Glomerular visceral epithelial cell (primary cell): ENCODE measurements around the gene UBE2E3.
A peak's percentile ranks its signal among the peaks of the same experiment; 100 is the strongest.
"Not testable (repeated sequence)": the region's sequence is repeated elsewhere in the genome, so short reads cannot be mapped to it uniquely, and the experiment has no call there.

ENCODE experiments used
- DNase-seq: peaks from one replicate; pipeline ENCODE4 v3.0.0-alpha.2; 2016; ENCODE audit errors: extremely low spot score

Gene UBE2E3

DNA sequence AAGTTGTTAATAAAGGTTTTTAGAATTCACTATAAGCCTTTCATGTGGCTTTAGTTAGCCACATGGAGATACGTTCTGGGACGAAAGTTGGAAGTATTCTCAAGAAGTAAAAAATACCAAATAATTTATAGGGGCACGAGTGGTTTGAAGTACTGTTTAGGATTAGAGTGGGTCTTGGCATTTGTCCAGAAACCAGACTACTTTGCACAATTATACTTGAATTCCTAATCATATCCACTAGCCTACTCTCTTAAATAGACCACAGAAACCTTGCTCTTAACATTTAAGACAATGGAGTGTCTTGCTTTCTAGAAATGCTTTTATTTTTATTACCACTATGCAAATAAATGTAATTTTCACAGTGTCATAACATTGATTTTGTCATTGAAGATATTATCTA is 44.6 kb downstream of the UBE2E3 start:
- DNase-seq = no peak

DNA sequence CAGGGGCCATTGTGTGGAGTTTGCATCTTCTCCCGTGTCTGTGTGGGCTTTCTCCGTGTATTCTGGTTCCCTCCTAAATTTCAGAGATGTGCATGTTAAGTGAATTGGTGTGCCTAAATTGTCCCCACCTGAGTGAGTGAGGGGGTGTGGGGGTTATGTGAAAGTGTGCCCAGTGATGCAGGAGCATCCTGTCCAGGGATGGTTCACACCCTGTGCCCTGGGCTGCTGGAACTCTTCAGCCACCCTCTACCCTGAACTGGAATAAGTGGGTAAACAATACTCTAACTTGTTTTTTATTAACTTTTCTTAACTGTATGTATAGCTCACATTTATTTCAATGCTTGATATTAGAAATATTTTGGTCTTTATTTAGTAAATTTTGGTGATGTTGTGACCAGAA is 56.0 kb downstream of the UBE2E3 start:
- no peak for DNase-seq

DNA sequence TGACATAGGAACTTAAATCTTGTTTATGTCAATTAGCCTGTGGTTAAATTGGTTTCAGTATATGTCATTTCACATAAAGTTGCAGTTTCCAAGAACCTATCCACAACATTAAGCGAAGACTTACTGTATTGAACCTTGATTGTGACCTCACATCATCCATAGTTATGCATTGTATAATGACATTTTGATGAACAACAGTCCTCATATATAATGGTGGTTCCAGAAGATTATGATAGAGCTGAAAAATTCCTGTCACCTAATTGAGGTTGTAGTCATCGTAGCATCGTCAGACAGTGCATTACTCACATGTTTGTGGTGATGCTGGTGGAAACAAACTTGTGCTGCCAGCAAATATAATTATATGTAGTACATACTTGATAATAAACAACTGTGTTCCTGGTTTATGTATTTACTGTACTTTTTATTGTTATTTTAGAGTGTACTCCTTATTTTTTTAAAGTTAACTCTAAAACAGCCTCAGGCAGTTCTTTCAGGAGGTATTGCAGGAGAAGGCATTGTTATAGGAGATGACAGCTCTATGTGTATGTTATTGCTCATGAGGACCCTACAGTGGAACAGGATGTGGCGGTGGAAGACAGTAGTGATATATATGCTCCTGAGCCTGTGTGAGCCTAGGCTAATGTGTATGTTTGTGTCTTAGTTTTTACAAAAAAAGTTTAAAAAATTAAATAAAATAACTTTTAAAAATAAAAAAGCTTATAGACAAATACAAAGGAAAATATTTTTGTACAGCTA is 56.6 kb downstream of the UBE2E3 start:
- peak; percentile 49 for DNase-seq

DNA sequence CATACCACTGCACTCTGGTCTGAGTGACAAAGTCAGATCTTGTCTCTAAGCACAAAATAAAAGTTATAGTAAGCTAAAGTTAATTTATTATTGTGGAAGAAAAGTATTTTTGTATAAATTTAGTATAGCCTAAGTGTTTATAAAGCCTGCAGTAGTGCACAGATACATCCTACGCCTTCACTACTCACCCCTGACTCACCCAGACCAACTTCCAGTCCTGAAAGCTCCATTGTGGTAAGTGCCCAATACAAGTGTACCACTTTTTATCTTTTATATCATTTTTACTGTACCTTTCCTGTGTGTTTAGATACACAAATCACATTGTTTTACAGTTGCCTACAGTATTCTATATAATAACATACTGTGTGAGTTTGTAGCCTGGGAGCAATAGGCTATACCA is 57.5 kb downstream of the UBE2E3 start:
- DNase-seq = peak; percentile 6

GRCh38 chr2:181038796-181039195 is 58.4 kb downstream of the UBE2E3 start:
- DNase-seq = no peak

GRCh38 chr2:181040839-181041238 is 60.4 kb downstream of the UBE2E3 start:
- DNase-seq = not testable (repeated sequence)

- peak; percentile 37 for DNase-seq
These were observed 61.3 kb downstream of the UBE2E3 start for GRCh38 chr2:181041661-181042060.

DNA sequence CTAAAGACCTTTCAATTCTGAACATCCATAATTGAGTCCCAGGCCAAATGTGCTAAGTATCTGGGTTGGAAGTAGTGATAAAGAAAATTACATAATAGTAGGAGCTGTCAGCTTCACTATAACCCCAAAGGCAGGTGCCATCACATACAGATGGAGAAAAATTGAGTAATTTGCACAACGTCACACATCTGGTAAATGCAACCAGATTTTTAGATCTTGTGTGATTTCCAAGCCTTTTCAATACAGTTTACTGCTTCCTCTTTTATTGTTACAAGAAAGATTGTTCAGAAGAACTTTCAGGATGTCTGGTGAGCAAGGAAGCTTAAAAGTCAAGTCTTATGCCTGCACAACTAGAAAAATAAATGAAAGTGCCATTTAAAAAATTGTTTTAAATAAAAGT is 62.3 kb downstream of the UBE2E3 start:
- no peak for DNase-seq

DNA sequence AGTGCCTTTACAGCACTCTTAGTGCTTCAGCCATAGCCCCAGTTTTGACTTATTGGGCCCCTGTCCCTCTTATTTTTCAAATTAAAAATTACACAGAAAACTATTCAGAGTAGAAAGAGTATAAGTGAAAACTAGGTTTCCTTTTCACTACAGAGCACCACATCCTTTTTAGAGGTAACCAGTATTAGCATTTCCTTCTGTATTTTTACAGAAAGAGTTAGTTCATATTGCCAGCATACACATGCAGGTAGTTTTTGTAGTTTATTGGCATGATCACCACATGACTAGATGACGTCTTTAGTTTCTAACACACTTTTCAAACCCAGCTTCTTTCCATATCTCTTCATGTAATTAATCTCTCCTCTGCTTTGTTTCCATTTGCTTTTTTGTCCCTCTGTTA is 66.4 kb downstream of the UBE2E3 start:
- DNase-seq = no peak

DNA sequence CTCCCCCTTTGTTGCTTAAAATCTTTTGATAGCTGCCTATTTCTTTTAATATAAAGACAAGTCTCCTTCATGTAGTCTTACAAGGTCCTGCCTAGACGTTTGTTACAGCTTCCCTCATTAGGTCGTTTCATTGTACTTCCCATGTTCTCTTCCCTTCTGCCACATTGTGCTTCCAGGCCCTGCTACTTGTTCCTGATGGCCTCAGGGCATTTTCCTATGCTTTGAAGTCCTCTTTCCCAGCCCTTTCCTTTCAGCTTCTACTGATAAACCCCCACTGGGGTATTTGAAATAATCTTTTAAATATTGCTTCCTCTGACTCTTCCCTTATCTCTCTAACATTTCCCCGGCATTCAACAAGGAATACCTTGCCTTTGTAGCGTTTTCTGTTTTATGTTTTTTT is 67.4 kb downstream of the UBE2E3 start:
- no peak for DNase-seq

- no peak for DNase-seq
These were observed 71.6 kb downstream of the UBE2E3 start for GRCh38 chr2:181051861-181052522.

DNA sequence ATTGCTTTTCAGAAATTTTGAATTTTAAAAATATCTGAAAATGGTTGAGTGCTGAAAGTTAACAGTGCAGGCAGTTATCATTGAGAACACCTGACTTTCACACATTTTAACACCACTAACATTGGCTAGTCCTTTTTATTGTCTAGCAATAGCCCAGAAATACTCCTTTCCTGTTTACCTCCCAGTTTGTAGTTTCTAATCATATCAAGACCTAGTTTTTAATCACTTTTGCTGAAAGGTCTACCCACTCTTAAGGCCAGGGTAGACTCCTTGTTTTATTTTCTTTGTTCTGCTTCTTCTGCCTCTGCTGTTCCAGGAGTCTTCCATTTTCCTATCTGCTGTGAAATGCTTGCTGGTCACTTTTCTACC is 72.1 kb downstream of the UBE2E3 start:
- DNase-seq = no peak

- no peak for DNase-seq
These were observed 73.9 kb downstream of the UBE2E3 start for GRCh38 chr2:181054256-181054655.

GRCh38 chr2:181054843-181055242 is 74.4 kb downstream of the UBE2E3 start:
- no peak for DNase-seq

DNA sequence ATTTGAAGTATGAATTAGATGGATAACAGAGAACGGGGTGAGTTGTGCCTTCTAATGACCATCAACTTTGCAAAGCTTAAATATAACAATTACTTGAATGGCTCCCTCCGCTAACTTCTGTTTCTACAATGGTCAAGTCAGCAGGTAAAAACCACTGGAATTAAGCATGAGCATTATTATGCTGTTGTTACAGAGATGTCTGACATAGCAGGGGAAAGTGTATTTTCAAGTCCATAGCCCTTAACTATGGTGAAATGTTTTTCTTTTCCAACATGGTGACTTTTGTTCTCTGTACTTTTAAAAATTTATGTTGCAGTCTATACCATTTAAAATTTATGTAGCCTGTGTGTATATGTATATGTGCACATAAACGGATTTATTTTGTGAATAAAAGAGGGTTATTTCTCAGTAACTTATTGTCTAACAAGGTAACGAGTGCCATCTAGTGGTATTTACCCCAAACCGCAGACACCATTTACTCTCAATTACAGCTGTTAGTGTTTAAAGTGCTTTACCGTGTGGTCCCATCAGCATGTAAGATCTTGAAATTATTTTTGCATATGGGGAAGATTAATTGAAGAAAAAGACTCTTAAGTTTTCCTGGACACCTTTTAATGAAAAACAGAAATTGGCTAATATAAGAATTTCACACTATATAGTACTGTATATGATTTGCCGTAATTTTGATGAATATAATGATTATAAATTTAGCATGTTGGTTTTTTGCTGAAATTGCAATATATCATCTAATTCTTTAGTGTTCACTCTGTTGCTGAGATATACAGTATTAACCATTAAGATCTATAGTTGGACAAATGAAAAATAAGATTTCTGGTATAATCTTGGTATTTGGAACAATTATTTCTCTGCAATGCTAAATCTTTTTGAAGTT is 78.2 kb downstream of the UBE2E3 start:
- no peak for DNase-seq

- DNase-seq = no peak
These were observed 83.3 kb downstream of the UBE2E3 start for GRCh38 chr2:181063696-181064095.

DNA sequence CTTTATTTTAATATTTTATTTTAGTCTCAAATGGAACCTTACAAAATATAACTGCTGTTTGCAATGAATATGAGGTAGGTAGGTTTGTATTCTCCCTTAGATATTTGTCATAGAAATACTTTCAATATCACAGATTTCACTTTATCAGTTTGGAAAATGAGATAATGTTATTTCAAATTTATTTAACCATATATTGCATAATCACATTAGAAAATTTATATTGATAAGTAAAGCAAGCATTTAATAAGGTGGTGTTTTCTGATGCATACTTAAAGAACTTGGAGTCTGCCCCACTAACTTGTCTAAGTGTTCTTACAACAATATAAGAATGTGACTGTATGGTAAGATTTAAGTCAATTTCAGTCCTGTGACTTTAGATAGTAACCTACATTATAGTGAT is 85.1 kb downstream of the UBE2E3 start:
- DNase-seq = no peak

GRCh38 chr2:181066333-181066732 is 85.9 kb downstream of the UBE2E3 start:
- no peak for DNase-seq

DNA sequence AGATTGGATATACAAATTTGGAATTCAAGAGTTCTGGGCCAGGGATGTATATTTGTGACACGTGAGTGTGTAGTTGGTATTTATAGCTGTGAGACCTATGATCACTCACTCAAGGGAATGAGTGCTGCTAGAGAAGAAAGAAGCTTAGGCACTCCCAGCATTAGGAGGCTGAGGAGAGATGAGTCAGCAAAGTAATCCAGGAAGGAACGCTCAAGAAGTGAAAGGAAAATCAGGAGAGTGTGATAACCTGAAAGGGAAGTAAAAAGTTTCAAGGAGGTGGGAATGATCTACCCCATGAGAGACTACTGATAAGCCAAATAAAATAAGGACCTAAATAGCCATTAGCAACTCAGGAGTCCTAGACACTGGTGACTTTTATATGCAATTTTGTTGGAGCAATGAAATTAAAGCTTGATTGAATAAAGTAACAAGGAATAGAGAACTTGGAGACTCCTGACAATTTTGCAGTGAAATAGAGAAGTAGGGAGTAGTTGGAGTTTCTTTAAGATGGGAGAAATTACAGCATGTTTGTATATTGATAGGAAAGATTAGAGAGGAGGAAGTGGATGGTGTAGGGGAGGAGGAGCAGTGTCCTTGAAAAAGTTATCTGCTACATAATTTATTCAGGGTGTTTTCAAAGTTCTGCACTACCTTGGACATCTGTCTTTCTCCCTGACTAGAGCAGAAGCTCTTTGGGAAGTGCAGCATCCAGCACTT is 89.9 kb downstream of the UBE2E3 start:
- DNase-seq = peak; percentile 67

DNA sequence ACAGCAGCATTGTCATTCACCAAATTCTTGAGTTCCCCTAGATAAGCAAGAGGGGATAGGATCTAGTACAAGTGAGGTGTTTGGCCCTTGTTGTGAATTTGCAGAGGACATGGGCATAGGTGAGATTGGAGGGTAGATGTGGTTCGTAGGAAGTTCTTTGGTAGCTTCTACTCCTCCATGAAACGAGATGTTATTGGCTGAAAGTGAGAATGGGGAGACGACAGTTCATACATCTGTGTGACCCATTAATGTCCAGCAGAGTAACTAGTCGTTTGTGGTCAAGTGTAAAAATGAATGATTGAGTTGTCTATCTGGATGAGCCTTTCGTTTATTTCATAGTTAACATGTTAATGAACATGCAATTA is 90.4 kb downstream of the UBE2E3 start:
- DNase-seq = no peak

- no peak for DNase-seq
These were observed 92.3 kb downstream of the UBE2E3 start for GRCh38 chr2:181072486-181073235.
